GM12878 (cell line): ENCODE measurements around the gene WDR48. TPM values are rescaled to one million over a fixed set of nuclear protein-coding genes. Genes with fewer than 3 reads are reported as not detected.
A peak's percentile ranks its signal among the peaks of the same experiment; 100 is the strongest.

Experiments used
- ATAC-seq: fragments of 200-7000 bp; cut with Tn5 transposase; 3 replicates; pipeline ENCODE4 v1.9.1; 2020; ENCODE audit warnings: mild to moderate bottlenecking, moderate library complexity
- BruUV-seq: library from RNA; stranded (reverse); fragments of 400-500 nt; replicated peaks from 2 replicates; lab custom pipeline; 2021; lab: Mats Ljungman, UMichigan
- CTCF ChIA-PET: fragments of 300-600 bp; sonication (Branson Sonifier 250); formaldehyde crosslinking; extraction: SDS; loops from one replicate; lab custom pipeline; 2021; ENCODE audit warnings: inconsistent platforms; lab: Yijun Ruan, JAX
- POLR2A ChIA-PET: fragments of 350-600 bp; formaldehyde crosslinking; extraction: SDS; loops from one replicate; lab custom pipeline; 2021; ENCODE audit warnings: inconsistent platforms; lab: Charles Lee
- RAD21 ChIA-PET: fragments of 300-600 bp; sonication (Branson Sonifier 250); formaldehyde crosslinking; loops from one replicate; lab custom pipeline; 2023; ENCODE audit warnings: antibody characterized with exemption; ENCODE audit not compliant: unreplicated experiment; lab: Charles Lee
- SMC1A ChIA-PET: fragments of 300-600 bp; sonication (Branson Sonifier 250); formaldehyde crosslinking; loops from one replicate; lab custom pipeline; 2023; ENCODE audit not compliant: unreplicated experiment, uncharacterized antibody; lab: Charles Lee
- DNase-seq: peaks from one replicate; pipeline ENCODE4 v3.0.0-alpha.2; 2011; ENCODE audit warnings: low read depth, low spot score
- FAIRE-seq: peaks from 3 replicates; lab custom pipeline; 2011; peaks lifted over from hg19 to GRCh38; lab: Jason Lieb, UNC
- H2AFZ ChIP-seq: 2 replicates; pipeline ENCODE4 v1.6.0; 2011; ENCODE audit warnings: low read depth, low read length, control low read depth; ENCODE audit not compliant: control insufficient read depth
- H3K27ac ChIP-seq: 2 replicates; pipeline ENCODE4 v1.5.1; 2011; ENCODE audit warnings: control low read depth; ENCODE audit not compliant: control insufficient read depth, insufficient read depth
- H3K27me3 ChIP-seq, 2 experiments: replicated peaks in 1 of 2; 2 replicates each; pipeline versions ENCODE4 v1.6.0 to v1.6.1; 2011; ENCODE audit warnings: low read length in 1 of 2; ENCODE audit not compliant: control insufficient read depth in 2 of 2, insufficient read depth in 2 of 2
- H3K36me3 ChIP-seq, 2 experiments: 2 replicates each; pipeline ENCODE4 v1.5.1; 2011; ENCODE audit warnings: low read length in 1 of 2; ENCODE audit not compliant: control insufficient read depth in 2 of 2, insufficient read depth in 2 of 2
- H3K4me1 ChIP-seq: 2 replicates; pipeline ENCODE4 v1.6.1; 2011; ENCODE audit warnings: mild to moderate bottlenecking, low read length, moderate library complexity, mixed read lengths; ENCODE audit not compliant: control insufficient read depth, insufficient read depth
- H3K4me2 ChIP-seq: 2 replicates; pipeline ENCODE4 v1.6.0; 2011; ENCODE audit warnings: control low read depth; ENCODE audit not compliant: control insufficient read depth, insufficient read depth
- H3K4me3 ChIP-seq: fragments of 200-600 bp; sonication (generic); 2 replicates; pipeline ENCODE4 v1.5.1; 2016
- H3K79me2 ChIP-seq: 2 replicates; pipeline ENCODE4 v1.6.0; 2011; ENCODE audit warnings: low read length; ENCODE audit not compliant: control insufficient read depth, insufficient read depth
- H3K9ac ChIP-seq: 2 replicates; pipeline ENCODE4 v1.8.0; 2011; ENCODE audit warnings: low read length, control low read depth, mixed read lengths; ENCODE audit not compliant: control insufficient read depth, insufficient read depth
- H3K9me3 ChIP-seq: replicated peaks from 3 replicates; pipeline ENCODE4 v1.5.1; 2011; ENCODE audit warnings: mild to moderate bottlenecking, low read length; ENCODE audit not compliant: control insufficient read depth, insufficient read depth
- H4K20me1 ChIP-seq: 2 replicates; pipeline ENCODE4 v1.6.0; 2011; ENCODE audit not compliant: control insufficient read depth, insufficient read depth
- CHD1 ChIP-seq: IDR thresholded peaks from 2 replicates; pipeline ENCODE4 v1.6.1; 2012; ENCODE audit warnings: low read depth, low read length, improper control_type of control experiment
- CHD2 ChIP-seq: IDR thresholded peaks from 2 replicates; pipeline ENCODE4 v1.6.1; 2011; ENCODE audit warnings: low read depth, low read length, improper control_type of control experiment, borderline replicate concordance
- EZH2 ChIP-seq: IDR thresholded peaks from 2 replicates; pipeline ENCODE4 v1.6.1; 2012; ENCODE audit warnings: low read depth, mild to moderate bottlenecking, control low read depth, inconsistent platforms, low read length, borderline replicate concordance; ENCODE audit not compliant: control insufficient read depth
- LARP7 ChIP-seq: fragments of 450-650 bp; IDR thresholded peaks from 2 replicates; pipeline ENCODE4 v1.6.1; 2017; ENCODE audit warnings: mild to moderate bottlenecking
- RB1 ChIP-seq: fragments of 450-650 bp; formaldehyde crosslinking; IDR thresholded peaks from 2 replicates; pipeline ENCODE4 v1.6.1; 2017; ENCODE audit warnings: mild to moderate bottlenecking, borderline replicate concordance
- TCF12 ChIP-seq: IDR thresholded peaks from 2 replicates; pipeline ENCODE4 v1.6.1; 2011; ENCODE audit warnings: low read depth, mild to moderate bottlenecking, low read length
- WGBS: methylation state at CpG from one replicate; pipeline ENCODE4 v1.1.6; 2016; ENCODE audit warnings: low lambda C conversion rate; ENCODE audit not compliant: insufficient replicate concordance, insufficient coverage; ENCODE audit errors: missing lambda C conversion rate; 5-methylcytosine and 5-hydroxymethylcytosine counted together
- in situ Hi-C: fragments of 300-500 bp; cut with MboI; formaldehyde crosslinking; loops from 9 replicates; pipeline ENCODE4 v1.14.3; 2018; ENCODE audit warnings: mixed read lengths
- intact Hi-C: fragments of 100-400 bp; cut with micrococcal nuclease; formaldehyde crosslinking; loops from one replicate; pipeline ENCODE4 v1.14.2; 2022; ENCODE audit not compliant: unreplicated experiment
- polyA plus RNA-seq, 11 experiments: library from polyadenylated mRNA; depleted of rRNA in 4 of 11; unstranded in 6 of 11; stranded (reverse) in 5 of 11; fragments of >200 nt; fragmentation: Nextera tagmentation in 4 of 11; fragmentation: Illumina TruSeq in 1 of 11; extraction: Ambion mirVana in 4 of 11; extraction: Trizol in 1 of 11; gene quantifications; 1 replicate in 1 of 11; 2 replicates in 10 of 11; pipeline versions ENCODE4 v1.2.1 to v1.2.3, GENCODE V29; 2011 to 2016; ENCODE audit warnings: inconsistent platforms in 2 of 11, missing spikeins in 2 of 11, low read depth in 1 of 11
- total RNA-seq, 4 experiments: library from RNA; depleted of rRNA in 3 of 4; stranded (reverse); fragments of >200 nt in 3 of 4; fragmentation: Illumina TruSeq in 1 of 4; extraction: Trizol in 1 of 4; gene quantifications; 2 replicates each; pipeline versions ENCODE4 v1.2.1 to v1.2.3, GENCODE V29; 2013 to 2021
- TF ChIP-seq, protein P1 (sequence below): IDR thresholded peaks from 2 replicates; pipeline ENCODE4 v1.6.1; 2011; ENCODE audit warnings: borderline replicate concordance, low read depth, mild to moderate bottlenecking, moderate library complexity, low read length; ENCODE audit not compliant: insufficient read depth, poor library complexity, severe bottlenecking

Gene WDR48
- total and polyA plus RNA-seq, 10 of the 15 experiments (the other 5 are each of a cell fraction or from before 2014, with no cell fraction given) = 16.8 to 43.8 (median 29.0) TPM

DNA sequence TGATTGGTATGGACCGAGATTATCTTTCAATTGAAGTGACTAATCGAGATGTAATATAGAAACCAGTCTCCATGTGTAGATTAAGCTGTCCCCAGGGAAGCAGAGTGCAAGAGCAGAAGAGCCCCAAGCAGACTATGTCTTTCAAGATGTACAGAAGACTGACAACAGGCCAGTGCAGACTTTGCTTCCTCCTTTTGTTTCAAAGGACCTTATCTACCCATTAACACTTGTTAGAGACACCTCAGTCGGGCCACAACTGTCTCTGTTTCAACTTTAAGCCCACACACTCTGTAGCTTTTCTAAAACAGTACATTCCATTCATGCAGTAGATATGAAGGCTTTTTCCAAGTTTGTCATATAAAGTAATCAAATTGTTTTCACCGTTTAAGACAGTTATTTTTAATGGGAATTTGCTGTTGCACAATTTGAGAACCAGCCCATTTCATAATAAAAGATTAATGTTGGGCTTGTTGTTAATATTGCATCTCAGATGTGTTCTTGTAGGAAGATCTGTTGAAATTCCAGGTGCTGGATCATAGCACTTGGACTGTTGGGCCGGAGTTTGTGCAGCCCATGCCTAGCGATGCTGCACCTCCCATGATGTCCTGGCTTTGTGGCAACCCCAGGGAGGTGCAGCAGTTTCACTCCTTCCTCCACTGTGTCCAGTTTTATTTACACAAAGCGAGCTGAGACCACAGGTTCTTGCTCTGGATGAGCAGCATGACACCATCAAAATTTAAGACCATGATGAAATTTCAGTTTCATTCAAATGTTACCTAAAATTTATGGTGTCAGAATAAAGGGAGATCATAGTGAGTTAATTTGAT lies 43.2 kb downstream of the WDR48 start:
- ATAC-seq (no peak), FAIRE-seq (no peak), DNase-seq (no peak)
- no peaks in the 10 kb centered on the region for H4K20me1 ChIP-seq
- ChIA-PET SMC1A (no interaction called here), RAD21 (no interaction called here), POLR2A (no interaction called here), CTCF (interaction anchor here (0.9 to 2.9 kb wide), 4 partner anchors 95 to 197 kb away, joined by 3 to 13 read pairs (median 4); no protein-coding TSS in a partner anchor)
- H3K27me3 ChIP-seq = no peaks in the 10 kb centered on the region
- H3K4me3 ChIP-seq = no peak overlapping the region
- H3K36me3 ChIP-seq = peaks cover 24 to 29% of the 10 kb centered on the region in 2 experiments; a peak in 3 of 4 replicates
- intact Hi-C loops = no loop called here
- in situ Hi-C loops = no loop called here
- no peaks in the 10 kb centered on the region for H3K9me3 ChIP-seq
- H3K4me2 ChIP-seq = no peak overlapping the region
- H3K79me2 ChIP-seq = no peaks in the 10 kb centered on the region
- no peaks in the 10 kb centered on the region for H3K4me1 ChIP-seq
- H2AFZ ChIP-seq = no peak overlapping the region
- no peak overlapping the region for H3K9ac ChIP-seq
- no peak overlapping the region for H3K27ac ChIP-seq
- TSS peak; percentile 45 for BruUV-seq
- WGBS = 81% methylated on average over 7 of the region's 7 CpGs
- no peak for TF ChIP-seq LARP7
- TF ChIP-seq CHD1 = no peak
- no peak for TF ChIP-seq EZH2
- TF ChIP-seq CHD2 = no peak
- no peak for TF ChIP-seq TCF12
- no peak for TF ChIP-seq RB1

DNA sequence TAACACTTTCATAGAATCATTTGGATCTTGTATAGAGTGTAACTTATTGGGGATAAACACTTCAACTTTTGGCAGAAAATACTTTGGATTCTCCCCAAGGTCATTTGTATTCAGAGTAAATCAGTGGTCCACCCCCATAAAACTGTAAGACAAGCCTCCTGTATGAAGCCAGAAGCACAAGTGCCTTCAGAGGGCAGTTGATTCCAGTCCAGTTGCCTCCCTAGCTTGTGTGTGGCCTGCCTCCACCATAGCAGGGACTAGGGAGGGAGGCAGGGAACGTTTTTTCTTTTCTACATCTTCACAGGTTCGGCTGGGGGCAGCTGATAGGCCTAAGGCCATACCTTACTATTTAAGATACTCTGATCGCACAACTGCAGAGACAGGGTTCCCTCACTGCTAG lies 44.0 kb downstream of the WDR48 start:
- Histone ChIP-seq H3K27me3 (no peaks in the 10 kb centered on the region), H3K79me2 (no peaks in the 10 kb centered on the region), H3K4me1 (no peaks in the 10 kb centered on the region), H2AFZ (no peak overlapping the region), H3K27ac (no peak overlapping the region), H3K36me3 (peaks cover 24 to 33% of the 10 kb centered on the region in 2 experiments; a peak in 3 of 4 replicates), H3K4me3 (no peak overlapping the region), H3K9ac (no peak overlapping the region), H4K20me1 (no peaks in the 10 kb centered on the region), H3K4me2 (no peak overlapping the region), H3K9me3 (no peaks in the 10 kb centered on the region)
- in situ Hi-C loops (no loop called here), intact Hi-C loops (no loop called here)
- FAIRE-seq (no peak), DNase-seq (no peak), ATAC-seq (no peak)
- CTCF ChIA-PET = interaction anchor here (0.9 to 1.1 kb wide), 2 partner anchors 94 to 193 kb away, joined by 3 to 5 read pairs; no protein-coding TSS in a partner anchor
- SMC1A ChIA-PET = interaction anchor here (0.6 kb wide), 1 partner anchor 9 kb away, joined by 3 read pairs; no protein-coding TSS in a partner anchor
- no TSS peak for BruUV-seq
- TF ChIP-seq, protein P1, sequence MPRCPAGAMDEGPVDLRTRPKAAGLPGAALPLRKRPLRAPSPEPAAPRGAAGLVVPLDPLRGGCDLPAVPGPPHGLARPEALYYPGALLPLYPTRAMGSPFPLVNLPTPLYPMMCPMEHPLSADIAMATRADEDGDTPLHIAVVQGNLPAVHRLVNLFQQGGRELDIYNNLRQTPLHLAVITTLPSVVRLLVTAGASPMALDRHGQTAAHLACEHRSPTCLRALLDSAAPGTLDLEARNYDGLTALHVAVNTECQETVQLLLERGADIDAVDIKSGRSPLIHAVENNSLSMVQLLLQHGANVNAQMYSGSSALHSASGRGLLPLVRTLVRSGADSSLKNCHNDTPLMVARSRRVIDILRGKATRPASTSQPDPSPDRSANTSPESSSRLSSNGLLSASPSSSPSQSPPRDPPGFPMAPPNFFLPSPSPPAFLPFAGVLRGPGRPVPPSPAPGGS = no peak
- WGBS = 61% methylated on average over 3 of the region's 3 CpGs
- POLR2A ChIA-PET = no interaction called here
- RAD21 ChIA-PET = no interaction called here
